GM12892 (cell line): ENCODE measurements around the gene GADD45G.

ENCODE experiments used
- DNase-seq: peaks from one replicate; pipeline ENCODE4 v3.0.0; 2011; ENCODE audit not compliant: insufficient read length
- FAIRE-seq: peaks from 2 replicates; lab custom pipeline; 2011; peaks lifted over from hg19 to GRCh38; lab: Jason Lieb, UNC
- POLR2A ChIP-seq: IDR thresholded peaks from 2 replicates; pipeline ENCODE4 v1.6.1; 2011; ENCODE audit warnings: low read depth, low read length, control low read depth
- POLR2AphosphoS5 ChIP-seq: IDR thresholded peaks from 2 replicates; pipeline ENCODE4 v1.6.1; 2011; ENCODE audit warnings: low read depth, low read length, control low read depth
- TAF1 ChIP-seq: IDR thresholded peaks from 2 replicates; pipeline ENCODE4 v1.6.1; 2011; ENCODE audit warnings: low read depth, mild to moderate bottlenecking, control low read depth, low read length, borderline replicate concordance

Gene GADD45G

GRCh38 chr9:89638893-89639292 lies 34.1 kb downstream of the GADD45G start:
- TF ChIP-seq POLR2A (no peak), POLR2AphosphoS5 (no peak), TAF1 (no peak)
- FAIRE-seq: no peak
- no peak for DNase-seq

- FAIRE-seq (no peak), DNase-seq (no peak)
- TF ChIP-seq TAF1 (no peak), POLR2AphosphoS5 (no peak), POLR2A (no peak)
Measured at GRCh38 chr9:89639367-89639795, 34.6 kb downstream of the GADD45G start.

GRCh38 chr9:89639961-89640360 lies 35.1 kb downstream of the GADD45G start:
- TF ChIP-seq POLR2A (no peak), POLR2AphosphoS5 (no peak), TAF1 (no peak)
- DNase-seq: no peak

GRCh38 chr9:89640361-89640760 lies 35.5 kb downstream of the GADD45G start:
- DNase-seq: no peak
- no peak for FAIRE-seq
- TF ChIP-seq POLR2AphosphoS5: no peak
- TF ChIP-seq TAF1: no peak
- TF ChIP-seq POLR2A: no peak

More at GRCh38 chr9:89639961-89640360, 35.1 kb downstream of the GADD45G start:
- FAIRE-seq: no peak

- no peak for DNase-seq
- FAIRE-seq: no peak
- no peak for TF ChIP-seq POLR2A
- TF ChIP-seq POLR2AphosphoS5: no peak
- TF ChIP-seq TAF1: no peak
Measured at GRCh38 chr9:89640801-89641200, 36.0 kb downstream of the GADD45G start.

GRCh38 chr9:89641980-89642379 lies 37.2 kb downstream of the GADD45G start:
- DNase-seq: no peak
- no peak for FAIRE-seq
- TF ChIP-seq POLR2A: no peak
- no peak for TF ChIP-seq TAF1
- no peak for TF ChIP-seq POLR2AphosphoS5

GRCh38 chr9:89642789-89643188 lies 38.0 kb downstream of the GADD45G start:
- no peak for FAIRE-seq
- TF ChIP-seq POLR2AphosphoS5 (no peak), TAF1 (no peak), POLR2A (no peak)
- DNase-seq: no peak

GRCh38 chr9:89646189-89646939 lies 41.6 kb downstream of the GADD45G start:
- TF ChIP-seq POLR2AphosphoS5 (no peak), POLR2A (no peak), TAF1 (no peak)
- DNase-seq: no peak
- FAIRE-seq: no peak

GRCh38 chr9:89647366-89648128 lies 42.7 kb downstream of the GADD45G start:
- DNase-seq (no peak), FAIRE-seq (no peak)
- TF ChIP-seq POLR2A: no peak

GRCh38 chr9:89648247-89649000 lies 43.6 kb downstream of the GADD45G start:
- DNase-seq: no peak
- TF ChIP-seq POLR2A (no peak), POLR2AphosphoS5 (no peak), TAF1 (no peak)
- no peak for FAIRE-seq

GRCh38 chr9:89649039-89649691 lies 44.4 kb downstream of the GADD45G start:
- TF ChIP-seq POLR2A: no peak
- no peak for TF ChIP-seq POLR2AphosphoS5
- TF ChIP-seq TAF1: no peak
- FAIRE-seq: no peak
- no peak for DNase-seq
